GM18499 (cell line): ENCODE results near the gene AGBL2.
"Not testable (repeated sequence)": the region's sequence is repeated elsewhere in the genome, so short reads cannot be mapped to it uniquely, and the experiment has no call there.

Experiments used
- ATAC-seq: cut with Tn5 transposase; IDR thresholded peaks from one replicate; pipeline ENCODE4 v1.9.1; 2021; ENCODE audit warnings: moderate number of reproducible peaks; ENCODE audit not compliant: insufficient read depth, unreplicated experiment

Gene AGBL2

DNA sequence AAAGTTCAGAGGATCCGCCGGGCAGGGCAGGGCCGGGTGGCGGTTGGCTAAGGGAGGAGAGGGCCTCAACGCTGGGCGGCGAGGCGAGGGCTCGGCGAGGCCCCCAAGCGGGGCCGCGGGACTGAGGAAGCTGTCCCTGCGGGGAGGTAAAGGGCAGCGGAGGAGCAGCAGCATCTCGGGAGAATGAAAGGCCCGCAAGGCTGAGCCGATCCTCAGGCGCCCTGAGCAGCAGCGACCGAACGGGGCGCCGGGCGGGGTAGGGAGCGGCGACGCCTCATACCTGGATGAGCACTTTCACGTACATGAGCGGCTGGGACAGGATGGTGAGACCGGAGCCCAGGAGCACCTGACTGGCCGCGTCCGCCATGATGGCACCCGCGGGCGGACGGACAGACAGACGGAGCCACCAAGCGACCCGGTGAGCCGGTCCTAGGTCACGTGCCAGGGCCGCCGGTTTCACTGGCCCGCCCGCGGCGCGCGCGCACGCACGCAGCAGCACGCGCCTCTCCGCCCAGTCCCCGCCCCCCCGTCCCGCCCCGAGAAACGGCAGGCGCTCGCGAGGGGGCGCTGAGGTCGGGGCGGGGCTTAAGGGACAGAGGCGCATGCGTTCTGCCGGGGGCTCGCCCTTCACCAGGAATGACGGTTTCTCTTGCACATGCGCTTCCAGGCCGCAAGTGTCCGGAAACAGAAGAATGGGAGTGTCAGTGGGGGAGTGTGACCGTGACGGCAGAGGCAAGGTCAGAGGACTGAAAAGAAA lies 72.9 kb downstream of the AGBL2 start, which contains the start of gene MTCH2:
Gene MTCH2, minus strand, starts transcription at position 461 of the 757 bp plus-strand sequence. Its CDS starts 94 bp downstream, at position 367.
- peak; percentile 93 for ATAC-seq

DNA sequence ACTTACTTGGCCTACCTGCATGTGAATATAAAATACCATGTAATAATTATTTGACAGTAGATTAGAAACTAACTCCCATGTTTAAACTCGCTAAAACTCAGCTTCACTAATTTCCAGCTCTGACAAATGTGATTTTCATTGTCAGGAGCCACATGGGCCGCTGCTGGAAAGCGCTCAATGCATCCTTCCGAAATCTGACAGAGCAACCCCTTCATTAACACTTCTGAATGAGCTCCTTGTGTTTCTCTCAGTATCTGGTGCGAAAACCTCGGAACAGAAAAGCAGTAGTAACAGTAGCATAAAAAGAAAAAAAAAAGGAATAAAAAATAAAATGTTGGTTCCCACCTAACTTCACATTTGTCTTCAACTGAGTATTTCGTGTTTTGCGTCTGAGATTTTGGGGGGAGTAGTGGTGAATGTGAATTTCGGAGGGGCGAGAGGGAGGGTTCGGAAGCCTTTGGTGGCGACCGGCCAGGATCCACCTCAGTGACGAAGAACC lies 73.5 kb downstream of the AGBL2 start:
- no peak for ATAC-seq

DNA sequence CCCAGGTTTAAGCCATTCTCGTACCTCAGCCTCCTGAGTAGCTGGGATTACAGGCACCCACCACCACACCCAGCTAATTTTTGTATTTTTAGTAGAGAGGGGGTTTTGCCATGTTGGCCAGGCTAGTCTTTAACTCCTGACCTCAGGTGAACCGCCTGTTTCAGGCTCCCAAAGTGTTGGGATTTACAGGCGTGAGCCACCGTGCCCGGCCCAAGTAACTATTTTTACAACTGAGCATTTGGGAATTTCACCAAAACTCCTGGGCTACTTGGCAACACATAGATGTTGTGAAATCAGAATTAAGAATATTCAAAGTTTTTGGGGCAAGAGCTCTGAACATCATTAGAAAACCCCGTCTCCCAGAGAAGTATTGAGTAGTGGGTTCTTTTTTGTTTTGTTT lies 74.7 kb downstream of the AGBL2 start:
- not testable (repeated sequence) for ATAC-seq

DNA sequence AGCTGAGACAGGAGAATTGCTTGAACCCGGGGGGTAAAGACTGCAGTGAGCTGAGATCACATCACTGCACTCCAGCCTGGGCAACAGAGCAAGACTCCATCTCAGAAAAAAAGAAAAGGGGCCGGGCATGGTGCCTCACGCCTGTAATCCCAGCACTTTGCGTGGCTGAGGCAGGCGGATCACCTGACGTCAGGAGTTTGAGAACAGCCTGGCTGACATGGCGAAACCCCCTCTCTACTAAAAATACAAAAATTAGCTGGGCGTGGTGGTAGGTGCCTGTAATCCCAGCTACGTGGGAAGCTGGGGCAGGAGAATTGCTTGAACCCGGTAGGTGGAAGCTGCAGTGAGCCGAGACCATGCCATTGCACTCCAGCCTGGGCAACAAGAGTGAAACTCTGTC lies 78.8 kb downstream of the AGBL2 start:
- ATAC-seq, result not testable (repeated sequence)

DNA sequence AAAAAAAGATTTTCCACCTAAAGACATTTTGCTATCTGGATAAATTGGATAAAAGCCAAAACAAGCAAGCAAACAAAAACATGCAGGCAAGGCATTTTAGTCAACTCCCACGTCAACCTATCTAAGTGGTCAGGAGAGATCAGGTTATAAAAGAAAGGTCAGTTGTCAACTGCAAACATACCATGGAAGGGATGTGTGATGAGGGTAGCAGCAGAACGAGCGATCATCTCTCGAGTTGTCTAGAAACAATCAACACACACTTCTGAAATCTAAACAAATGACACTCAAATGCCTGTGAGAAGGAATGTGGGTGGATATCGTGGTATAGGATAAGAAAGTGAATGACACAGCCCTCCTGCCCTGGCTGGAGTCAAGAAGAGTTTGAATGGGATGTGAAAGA lies 83.7 kb downstream of the AGBL2 start:
- ATAC-seq, result no peak

DNA sequence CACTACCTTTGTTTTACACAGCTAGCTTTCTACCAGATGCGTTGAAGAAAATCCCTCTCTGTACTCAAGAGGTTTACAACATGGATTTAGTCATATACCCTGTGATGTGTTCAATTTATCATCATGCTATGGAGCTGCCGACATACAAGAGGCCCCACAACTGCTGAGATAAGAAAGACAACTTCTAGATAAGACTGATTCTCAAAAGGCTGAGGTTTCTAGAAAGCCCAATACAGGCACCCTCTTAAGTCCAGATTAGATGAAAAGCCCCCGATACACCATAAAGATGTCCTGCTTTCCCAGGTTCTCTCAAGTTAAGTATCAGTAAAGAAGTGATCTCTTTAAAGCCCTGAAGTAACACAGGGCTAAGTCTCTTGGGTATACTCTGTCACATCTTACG lies 87.1 kb downstream of the AGBL2 start:
- ATAC-seq, result no peak

DNA sequence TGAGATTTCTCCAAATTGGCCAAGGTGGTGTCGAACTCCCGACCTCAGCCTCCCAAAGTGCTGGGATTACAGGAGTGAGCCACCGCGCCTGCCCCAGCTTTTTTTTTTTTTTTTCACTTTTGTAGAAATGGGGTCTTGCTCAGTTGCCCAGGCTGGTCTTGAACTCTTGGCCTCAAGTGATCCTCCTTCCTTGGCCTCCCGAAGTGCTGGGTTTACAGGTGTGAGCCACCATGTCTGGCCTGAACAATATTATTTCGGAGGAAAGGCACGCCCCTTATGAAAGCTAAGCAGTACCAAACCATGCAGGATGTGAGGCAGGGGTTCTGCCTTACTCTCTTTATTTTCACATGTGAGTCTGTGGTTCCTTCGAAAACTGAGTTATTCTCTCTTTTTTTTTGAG lies 88.9 kb downstream of the AGBL2 start:
- no peak for ATAC-seq

DNA sequence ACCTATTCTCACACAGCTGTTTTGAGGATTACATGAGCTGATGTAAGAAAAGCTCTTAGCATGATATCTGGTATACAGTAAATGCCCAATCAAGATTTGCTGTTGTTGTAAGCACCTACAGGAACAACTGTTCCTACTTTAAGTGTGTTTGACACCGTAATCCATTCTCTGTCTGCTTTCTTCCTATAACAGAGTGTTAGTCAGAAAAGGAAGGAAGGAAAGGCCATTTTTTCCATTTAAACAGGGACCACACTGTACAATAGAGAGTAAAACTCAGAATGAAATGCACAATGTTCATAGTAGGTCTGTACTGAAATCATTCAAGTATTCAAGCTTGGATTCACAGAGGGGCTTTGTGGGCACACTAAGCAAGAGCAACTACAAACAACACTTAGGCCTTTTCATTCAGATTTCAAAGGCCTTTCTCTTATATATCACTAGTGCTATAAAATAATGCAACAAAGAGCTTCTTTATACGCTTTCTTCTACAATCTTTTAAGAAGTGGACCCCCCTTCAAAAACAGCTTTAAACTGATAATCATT lies 94.3 kb downstream of the AGBL2 start:
- no peak for ATAC-seq

DNA sequence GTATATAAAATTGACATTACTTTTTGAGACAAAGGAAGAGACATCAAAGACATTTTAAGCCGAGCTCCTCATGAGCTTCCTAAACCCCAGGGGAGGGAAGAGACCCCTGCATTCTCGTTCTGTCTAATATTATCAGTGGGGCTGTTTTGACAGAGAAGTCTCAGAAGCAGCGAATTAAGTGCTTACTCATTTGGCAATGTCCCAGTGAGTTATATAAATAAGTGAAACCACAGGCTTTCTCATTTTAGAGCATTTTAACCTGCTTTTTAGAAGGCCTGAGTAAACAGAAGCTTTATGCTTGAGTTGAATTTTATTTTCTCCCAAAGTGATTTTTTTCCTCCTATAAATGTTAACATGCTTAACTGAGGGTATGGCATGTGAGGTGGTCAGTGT lies 97.8 kb downstream of the AGBL2 start:
- ATAC-seq, result no peak

DNA sequence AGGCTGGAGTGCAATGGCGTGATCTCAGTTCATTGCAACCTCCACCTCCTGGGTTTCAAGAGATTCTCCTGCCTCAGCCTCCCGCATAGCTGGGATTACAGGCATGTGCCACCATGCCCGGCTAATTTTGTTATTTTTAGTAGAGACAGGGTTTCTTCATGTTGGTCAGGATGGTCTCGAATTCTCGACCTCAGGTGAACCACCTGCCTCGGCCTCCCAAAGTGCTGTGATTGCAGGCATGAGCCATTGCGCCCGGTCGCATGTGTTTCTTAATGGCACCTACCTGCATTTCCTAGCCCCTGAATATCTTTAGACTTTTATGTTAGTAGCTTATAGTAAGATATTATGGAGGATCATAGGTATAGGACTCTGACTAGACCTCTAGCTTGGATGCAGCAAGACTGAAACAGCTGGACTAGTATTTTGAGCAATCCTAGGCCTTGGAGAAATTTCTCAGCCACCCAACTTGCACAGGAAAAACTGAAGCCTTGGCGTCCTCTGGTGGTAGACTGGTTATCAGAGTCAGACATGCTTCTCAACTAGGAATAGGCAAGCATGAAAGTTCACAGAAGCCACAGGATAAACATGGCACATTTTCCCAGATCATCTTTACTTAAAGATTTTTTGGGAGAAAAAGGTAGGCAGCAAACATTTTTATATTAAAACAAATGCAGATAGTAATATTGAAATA lies 98.3 kb downstream of the AGBL2 start:
- ATAC-seq, result no peak

DNA sequence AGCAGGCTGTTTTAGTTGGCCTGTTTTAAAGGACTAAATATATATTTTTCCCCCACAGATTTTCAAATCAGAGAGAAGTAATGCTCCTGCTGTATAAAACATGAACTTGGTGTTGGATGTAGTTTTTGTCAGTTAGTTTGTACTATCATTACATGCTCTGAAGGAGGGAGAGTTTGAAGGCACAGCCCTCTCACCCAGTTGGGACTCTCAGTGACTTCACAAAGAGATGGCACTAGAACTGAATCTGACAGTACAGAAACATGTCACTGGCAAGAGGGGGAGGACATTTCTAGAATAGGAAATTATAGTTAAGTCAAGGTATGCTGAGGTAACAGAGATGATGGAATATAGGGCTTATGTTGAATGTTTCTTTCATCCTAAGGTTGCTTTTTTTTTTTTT lies 99.9 kb downstream of the AGBL2 start:
- ATAC-seq, result no peak

DNA sequence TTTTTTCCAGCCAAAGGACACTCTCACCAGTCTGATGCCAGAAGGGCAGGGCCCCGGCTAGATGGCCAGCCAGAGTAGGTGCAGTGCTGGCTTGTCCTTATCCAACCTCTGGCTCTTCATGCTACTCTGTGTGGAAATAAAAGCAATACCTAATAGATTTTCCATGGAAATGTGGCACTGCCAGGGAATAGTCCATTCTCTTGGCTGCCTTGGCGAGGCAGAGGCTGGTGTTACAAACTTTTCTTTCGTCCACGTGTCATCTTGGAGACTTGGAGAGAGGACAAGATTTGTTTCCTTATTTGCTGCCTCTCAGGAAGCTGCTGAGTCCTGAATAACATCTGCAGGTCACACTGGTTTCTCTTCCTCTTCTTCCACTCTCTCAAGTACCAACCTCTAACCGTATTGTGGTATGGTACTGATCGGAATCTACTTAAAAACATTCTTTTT lies 103.8 kb downstream of the AGBL2 start:
- ATAC-seq, result peak; percentile 79

DNA sequence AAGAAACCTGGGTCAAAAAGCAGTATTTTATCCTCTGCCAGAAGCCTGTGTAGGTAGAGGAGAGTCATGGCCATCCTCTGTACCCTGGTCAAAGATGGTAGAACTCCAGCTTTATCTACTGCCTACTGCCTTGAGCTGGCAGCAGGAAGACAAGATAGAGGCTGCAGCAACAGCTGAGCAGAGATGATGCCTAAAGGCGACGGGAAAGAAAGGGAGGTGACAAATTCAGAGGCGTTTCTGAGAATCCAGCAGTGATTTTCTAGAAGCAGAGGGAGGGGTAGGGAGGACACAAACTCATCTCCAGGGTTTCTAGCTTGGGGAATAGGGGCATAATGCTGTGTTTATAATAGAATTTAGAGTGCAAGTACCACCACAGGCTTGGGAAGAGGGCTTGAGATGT lies 105.5 kb downstream of the AGBL2 start:
- no peak for ATAC-seq
